K562 (cell line): ENCODE data around the gene TECPR2. TPM values are rescaled to one million over a fixed set of nuclear protein-coding genes. Genes with fewer than 3 reads are reported as not detected.

ENCODE experiments used
- BRD9 ChIP-seq: fragments of 450-650 bp; IDR thresholded peaks from 2 replicates; pipeline ENCODE4 v1.6.1; 2018; ENCODE audit warnings: low read depth; ENCODE audit not compliant: partially characterized antibody
- CEBPG ChIP-seq, 3 experiments: fragments of 200-800 bp in 1 of 3; sonication (Bioruptor generic) in 1 of 3; sonication (generic) in 1 of 3; formaldehyde crosslinking in 1 of 3; IDR thresholded peaks in 2 of 3; conservative IDR thresholded peaks in 1 of 3; 2 replicates each; pipeline versions ENCODE4 v1.6.1 to v1.8.0; 2016 to 2022; ENCODE audit warnings: missing compliant biosample characterization in 2 of 3, missing genetic modification characterization in 2 of 3, mild to moderate bottlenecking in 1 of 3, missing genetic modification reagents in 1 of 3
- CEBPZ ChIP-seq: fragments of 150-350 bp; IDR thresholded peaks from 2 replicates; pipeline ENCODE4 v1.6.1; 2014; ENCODE audit warnings: low read depth, mild to moderate bottlenecking, low read length, borderline replicate concordance
- NEUROD1 ChIP-seq: fragments of 150-350 bp; IDR thresholded peaks from 2 replicates; pipeline ENCODE4 v1.6.1; 2014; ENCODE audit warnings: borderline replicate concordance, low read length, low read depth; ENCODE audit not compliant: partially characterized antibody
- PKNOX1 ChIP-seq: fragments of 450-650 bp; IDR thresholded peaks from 2 replicates; pipeline ENCODE4 v1.6.1; 2016
- RBFOX2 ChIP-seq: fragments of 200-400 bp; formaldehyde crosslinking; IDR thresholded peaks from 2 replicates; pipeline ENCODE4 v1.6.1; 2017; ENCODE audit warnings: low read depth, mild to moderate bottlenecking, low read length, moderate library complexity
- RBM14 ChIP-seq: fragments of 200-400 bp; formaldehyde crosslinking; IDR thresholded peaks from 2 replicates; pipeline ENCODE4 v1.6.1; 2018; ENCODE audit warnings: low read depth, mild to moderate bottlenecking, low read length, moderate library complexity, borderline replicate concordance; ENCODE audit not compliant: insufficient read depth
- SRSF7 ChIP-seq: fragments of 200-400 bp; formaldehyde crosslinking; optimal IDR thresholded peaks from 2 replicates; pipeline ENCODE3; 2017; ENCODE audit warnings: mild to moderate bottlenecking, low read depth, low read length
- ZC3H4 ChIP-seq: sonication (generic); formaldehyde crosslinking; IDR thresholded peaks from 2 replicates; pipeline ENCODE4 v1.9.0; 2021; ENCODE audit warnings: missing genetic modification reagents, borderline replicate concordance
- ZZZ3 ChIP-seq: fragments of 450-650 bp; IDR thresholded peaks from 2 replicates; pipeline ENCODE4 v1.6.1; 2016; ENCODE audit warnings: antibody characterized with exemption, mild to moderate bottlenecking, moderate library complexity
- polyA plus RNA-seq, 8 experiments: library from polyadenylated mRNA; depleted of rRNA in 4 of 8; stranded (reverse) in 5 of 8; unstranded in 3 of 8; fragments of >200 nt; fragmentation: Nextera tagmentation in 2 of 8; fragmentation: Illumina TruSeq in 1 of 8; extraction: Ambion mirVana in 2 of 8; extraction: Trizol in 1 of 8; gene quantifications; 2 replicates each; pipeline versions ENCODE4 v1.2.1 to v1.2.3, GENCODE V29; 2011 to 2014; ENCODE audit warnings: inconsistent platforms in 1 of 8, missing spikeins in 1 of 8
- total RNA-seq, 7 experiments: library from RNA; depleted of rRNA in 6 of 7; stranded (reverse); fragments of >200 nt in 6 of 7; fragmentation: Illumina TruSeq in 2 of 7; extraction: Trizol in 2 of 7; gene quantifications; 2 replicates each; pipeline versions ENCODE4 v1.2.1 to v1.2.3, GENCODE V29; 2011 to 2021; ENCODE audit warnings: low replicate concordance in 1 of 7
- TF ChIP-seq, protein P1 (sequence below), 3 experiments: IDR thresholded peaks in 2 of 3; conservative IDR thresholded peaks in 1 of 3; 2 replicates each; pipeline ENCODE4 v1.5.1; 2011 to 2012; ENCODE audit warnings: low read length in 3 of 3, mild to moderate bottlenecking in 3 of 3, control low read depth in 2 of 3, improper control_type of control experiment in 1 of 3, inconsistent platforms in 1 of 3, low read depth in 1 of 3, mixed read lengths in 1 of 3, moderate library complexity in 1 of 3; ENCODE audit not compliant: insufficient read depth in 2 of 3
- TF ChIP-seq, protein P2 (sequence below): fragments of 450-650 bp; IDR thresholded peaks from 2 replicates; pipeline ENCODE4 v1.6.1; 2017; ENCODE audit warnings: antibody characterized with exemption
- TF ChIP-seq, protein P3 (sequence below): fragments of 250-450 bp; sonication (Bioruptor Pico); IDR thresholded peaks from 2 replicates; pipeline ENCODE4 v1.8.0; 2021; ENCODE audit warnings: borderline replicate concordance, mild to moderate bottlenecking, moderate library complexity; ENCODE audit not compliant: poor library complexity, severe bottlenecking

Gene TECPR2
- total and polyA plus RNA-seq, 9 of the 15 experiments (the other 6 are each of a cell fraction or from before 2014, with no cell fraction given): 0.04 to 3.0 (median 0.83) TPM

DNA sequence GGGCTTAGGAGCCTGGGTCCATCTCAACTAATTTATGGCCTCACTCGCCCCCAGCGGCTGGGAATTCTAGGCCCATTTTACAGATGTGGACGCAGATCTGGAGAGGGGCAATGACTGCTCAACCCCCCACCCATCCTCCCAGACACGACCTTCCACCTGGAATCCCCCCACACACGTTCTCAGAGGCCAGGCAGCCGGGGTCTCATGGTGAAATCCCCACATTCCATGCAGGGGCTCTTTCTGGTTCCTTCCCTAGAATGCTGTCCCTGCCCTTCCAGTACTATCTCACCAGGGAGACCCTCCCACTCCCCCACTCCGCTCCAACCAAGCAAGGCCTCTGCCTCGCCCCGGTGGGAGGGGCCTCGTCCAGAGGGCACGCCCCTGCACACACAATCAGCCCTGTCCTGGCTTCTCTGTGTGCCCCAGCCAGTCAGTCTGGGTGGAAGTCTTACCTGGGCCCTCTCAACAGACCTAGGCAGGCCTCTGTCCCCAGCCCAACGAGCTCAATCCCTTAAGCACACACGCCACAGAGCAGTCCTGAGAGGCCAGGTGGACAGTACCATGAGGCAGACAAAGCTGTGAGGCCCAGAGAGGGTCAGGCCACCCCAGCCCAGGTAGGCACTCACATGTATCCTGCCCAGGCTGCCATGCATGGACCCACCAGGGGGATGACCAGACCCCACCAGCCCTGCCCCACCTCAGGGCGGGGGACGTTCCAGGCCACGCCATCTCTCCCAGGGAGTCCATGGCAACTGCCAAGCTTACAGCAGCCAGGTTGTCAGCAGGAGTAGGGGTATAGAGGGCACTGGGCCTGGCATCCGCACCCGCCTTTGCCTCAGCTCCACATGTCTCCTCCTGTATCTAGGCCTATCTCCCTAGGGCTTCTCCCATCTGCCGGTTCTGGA is 148.1 kb downstream of the TECPR2 start (continued):
- TF ChIP-seq RBM14: no peak
- no peak for TF ChIP-seq CEBPG (CRISPR knock-in tag; IDR thresholded peaks at IDR 0.05)
- TF ChIP-seq CEBPG (tag; conservative IDR thresholded peaks at IDR 0.05 in 1 of 2, IDR thresholded peaks at IDR 0.05 in 1 of 2): no peak
- TF ChIP-seq, protein P1, sequence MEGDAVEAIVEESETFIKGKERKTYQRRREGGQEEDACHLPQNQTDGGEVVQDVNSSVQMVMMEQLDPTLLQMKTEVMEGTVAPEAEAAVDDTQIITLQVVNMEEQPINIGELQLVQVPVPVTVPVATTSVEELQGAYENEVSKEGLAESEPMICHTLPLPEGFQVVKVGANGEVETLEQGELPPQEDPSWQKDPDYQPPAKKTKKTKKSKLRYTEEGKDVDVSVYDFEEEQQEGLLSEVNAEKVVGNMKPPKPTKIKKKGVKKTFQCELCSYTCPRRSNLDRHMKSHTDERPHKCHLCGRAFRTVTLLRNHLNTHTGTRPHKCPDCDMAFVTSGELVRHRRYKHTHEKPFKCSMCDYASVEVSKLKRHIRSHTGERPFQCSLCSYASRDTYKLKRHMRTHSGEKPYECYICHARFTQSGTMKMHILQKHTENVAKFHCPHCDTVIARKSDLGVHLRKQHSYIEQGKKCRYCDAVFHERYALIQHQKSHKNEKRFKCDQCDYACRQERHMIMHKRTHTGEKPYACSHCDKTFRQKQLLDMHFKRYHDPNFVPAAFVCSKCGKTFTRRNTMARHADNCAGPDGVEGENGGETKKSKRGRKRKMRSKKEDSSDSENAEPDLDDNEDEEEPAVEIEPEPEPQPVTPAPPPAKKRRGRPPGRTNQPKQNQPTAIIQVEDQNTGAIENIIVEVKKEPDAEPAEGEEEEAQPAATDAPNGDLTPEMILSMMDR (IDR thresholded peaks at IDR 0.05 in 2 of 3, conservative IDR thresholded peaks at IDR 0.05 in 1 of 3; ENCODE audit: insufficient read depth in 2 of 3, low read depth in 1 of 3, low read length in 3 of 3): no peak
- 0 out of 2 replicates have a peak, but pooled peaks have one; percentile 34 for TF ChIP-seq RBFOX2
- TF ChIP-seq, protein P2, sequence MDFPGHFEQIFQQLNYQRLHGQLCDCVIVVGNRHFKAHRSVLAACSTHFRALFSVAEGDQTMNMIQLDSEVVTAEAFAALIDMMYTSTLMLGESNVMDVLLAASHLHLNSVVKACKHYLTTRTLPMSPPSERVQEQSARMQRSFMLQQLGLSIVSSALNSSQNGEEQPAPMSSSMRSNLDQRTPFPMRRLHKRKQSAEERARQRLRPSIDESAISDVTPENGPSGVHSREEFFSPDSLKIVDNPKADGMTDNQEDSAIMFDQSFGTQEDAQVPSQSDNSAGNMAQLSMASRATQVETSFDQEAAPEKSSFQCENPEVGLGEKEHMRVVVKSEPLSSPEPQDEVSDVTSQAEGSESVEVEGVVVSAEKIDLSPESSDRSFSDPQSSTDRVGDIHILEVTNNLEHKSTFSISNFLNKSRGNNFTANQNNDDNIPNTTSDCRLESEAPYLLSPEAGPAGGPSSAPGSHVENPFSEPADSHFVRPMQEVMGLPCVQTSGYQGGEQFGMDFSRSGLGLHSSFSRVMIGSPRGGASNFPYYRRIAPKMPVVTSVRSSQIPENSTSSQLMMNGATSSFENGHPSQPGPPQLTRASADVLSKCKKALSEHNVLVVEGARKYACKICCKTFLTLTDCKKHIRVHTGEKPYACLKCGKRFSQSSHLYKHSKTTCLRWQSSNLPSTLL: no peak
- TF ChIP-seq BRD9: no peak
- TF ChIP-seq PKNOX1: no peak
- TF ChIP-seq CEBPZ: no peak
- TF ChIP-seq SRSF7: no peak
- TF ChIP-seq NEUROD1: no peak
- no peak for TF ChIP-seq ZC3H4
- TF ChIP-seq ZZZ3: no peak
- TF ChIP-seq, protein P3, sequence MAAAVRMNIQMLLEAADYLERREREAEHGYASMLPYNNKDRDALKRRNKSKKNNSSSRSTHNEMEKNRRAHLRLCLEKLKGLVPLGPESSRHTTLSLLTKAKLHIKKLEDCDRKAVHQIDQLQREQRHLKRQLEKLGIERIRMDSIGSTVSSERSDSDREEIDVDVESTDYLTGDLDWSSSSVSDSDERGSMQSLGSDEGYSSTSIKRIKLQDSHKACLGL: no peak
